CD14-positive monocyte (primary cell): ENCODE data around the gene SHCBP1L. TPM values are rescaled to one million over a fixed set of nuclear protein-coding genes. Genes with fewer than 3 reads are reported as not detected.

Source experiments
- DNase-seq, 3 donors: peaks; one replicate each; pipeline ENCODE4 v3.0.0-alpha.2; 2011 to 2022
- H2AFZ ChIP-seq: 2 replicates; pipeline ENCODE4 v1.6.0; 2012; ENCODE audit warnings: mild to moderate bottlenecking, low read depth, low read length, inconsistent platforms; ENCODE audit not compliant: insufficient read depth, poor library complexity, severe bottlenecking
- H3K27ac ChIP-seq, 2 donors: 1 replicate in 1 of 2; 2 replicates in 1 of 2; pipeline ENCODE4 v1.5.1; 2012 to 2013; ENCODE audit warnings: low read length in 2 of 2, control low read depth in 1 of 2, inconsistent platforms in 1 of 2, low read depth in 1 of 2, mild to moderate bottlenecking in 1 of 2
- H3K27me3 ChIP-seq, 2 donors: one replicate each; pipeline versions ENCODE4 v1.6.0 to v1.6.1; 2011 to 2013; ENCODE audit warnings: low read length in 2 of 2; ENCODE audit not compliant: control insufficient read depth in 2 of 2, insufficient read depth in 2 of 2
- H3K36me3 ChIP-seq, 2 donors: replicated peaks in 1 of 2; 1 replicate in 1 of 2; 2 replicates in 1 of 2; pipeline versions ENCODE4 v1.5.1 to v1.6.1; 2012 to 2013; ENCODE audit warnings: low read length in 2 of 2, control low read depth in 1 of 2, inconsistent platforms in 1 of 2, mild to moderate bottlenecking in 1 of 2; ENCODE audit not compliant: insufficient read depth in 2 of 2, control insufficient read depth in 1 of 2
- H3K4me1 ChIP-seq, 2 donors: 1 replicate in 1 of 2; 2 replicates in 1 of 2; pipeline versions ENCODE4 v1.5.1 to v1.6.1; 2012 to 2013; ENCODE audit warnings: low read length in 2 of 2, control low read depth in 1 of 2, inconsistent platforms in 1 of 2, mild to moderate bottlenecking in 1 of 2, moderate library complexity in 1 of 2; ENCODE audit not compliant: insufficient read depth in 2 of 2, control insufficient read depth in 1 of 2
- H3K4me2 ChIP-seq: replicated peaks from 2 replicates; pipeline ENCODE3; 2012; ENCODE audit warnings: low read length, moderate library complexity, mild to moderate bottlenecking; ENCODE audit not compliant: poor library complexity, severe bottlenecking; ENCODE audit errors: extremely low read depth
- H3K4me3 ChIP-seq, 3 experiments: fragments of 200-600 bp in 1 of 3; sonication (generic) in 1 of 3; replicated peaks in 1 of 3; 1 replicate in 2 of 3; 2 replicates in 1 of 3; pipeline ENCODE4 v1.5.1; 2011 to 2013; ENCODE audit warnings: low read length in 3 of 3, mild to moderate bottlenecking in 3 of 3, control low read depth in 2 of 3, low read depth in 2 of 3, inconsistent platforms in 1 of 3, moderate library complexity in 1 of 3
- H3K79me2 ChIP-seq: 2 replicates; pipeline ENCODE4 v1.6.0; 2012; ENCODE audit warnings: mild to moderate bottlenecking, control low read depth, inconsistent platforms, low read length, moderate library complexity; ENCODE audit not compliant: insufficient read depth
- H3K9ac ChIP-seq: 2 replicates; pipeline ENCODE4 v1.6.0; 2017; ENCODE audit warnings: low read length, mild to moderate bottlenecking; ENCODE audit not compliant: insufficient read depth, poor library complexity, severe bottlenecking
- H3K9me3 ChIP-seq, 2 donors: replicated peaks in 1 of 2; 1 replicate in 1 of 2; 2 replicates in 1 of 2; pipeline versions ENCODE4 v1.5.1 to v1.6.1; 2012 to 2013; ENCODE audit warnings: low read length in 2 of 2, control low read depth in 1 of 2; ENCODE audit not compliant: control insufficient read depth in 1 of 2, insufficient read depth in 1 of 2
- H4K20me1 ChIP-seq: 2 replicates; pipeline ENCODE4 v1.6.0; 2012; ENCODE audit warnings: mild to moderate bottlenecking, low read length, control low read depth, moderate library complexity; ENCODE audit not compliant: insufficient read depth
- H3K27ac Mint-ChIP-seq, 7 donors: one replicate each; pipeline ENCODE4 v1.8.0; 2020; ENCODE audit warnings: mild to moderate bottlenecking in 7 of 7, mixed read lengths in 7 of 7, moderate library complexity in 6 of 7, inconsistent platforms in 2 of 7
- H3K27me3 Mint-ChIP-seq, 3 donors: one replicate each; pipeline ENCODE4 v1.8.0; 2021 to 2022; ENCODE audit warnings: low read depth in 3 of 3, mild to moderate bottlenecking in 3 of 3, mixed read lengths in 3 of 3, moderate library complexity in 3 of 3, inconsistent platforms in 1 of 3
- H3K36me3 Mint-ChIP-seq, 2 donors: one replicate each; pipeline ENCODE4 v1.8.0; 2020; ENCODE audit warnings: mixed read lengths in 2 of 2, inconsistent platforms in 1 of 2, mild to moderate bottlenecking in 1 of 2
- H3K4me1 Mint-ChIP-seq: one replicate; pipeline ENCODE4 v1.8.0; 2020; ENCODE audit warnings: mild to moderate bottlenecking, mixed read lengths
- H3K4me3 Mint-ChIP-seq, 2 donors: one replicate each; pipeline ENCODE4 v1.8.0; 2020; ENCODE audit warnings: mild to moderate bottlenecking in 2 of 2, mixed read lengths in 2 of 2, moderate library complexity in 1 of 2
- H3K9me3 Mint-ChIP-seq, 7 donors: one replicate each; pipeline ENCODE4 v1.8.0; 2020 to 2022; ENCODE audit warnings: mixed read lengths in 7 of 7, mild to moderate bottlenecking in 6 of 7, moderate library complexity in 6 of 7, inconsistent platforms in 2 of 7
- WGBS: methylation state at CpG from one replicate; pipeline ENCODE4 v1.1.5; 2013; ENCODE audit warnings: missing lambda C conversion rate; ENCODE audit not compliant: insufficient coverage; 5-methylcytosine and 5-hydroxymethylcytosine counted together
- intact Hi-C, 2 donors: fragments of 100-400 bp; cut with micrococcal nuclease; formaldehyde crosslinking; loops; one replicate each; pipeline versions ENCODE4 v1.15.0 to v1.15.1; 2023
- polyA plus RNA-seq, 3 donors: library from polyadenylated mRNA; depleted of rRNA in 1 of 3; unstranded in 2 of 3; stranded (reverse) in 1 of 3; fragments of 300-500 nt in 2 of 3; fragments of >200 nt in 1 of 3; fragmentation: Illumina TruSeq in 2 of 3; gene quantifications; 1 replicate in 2 of 3; 2 replicates in 1 of 3; pipeline ENCODE4 v1.2.3, GENCODE V29; 2012 to 2021
- TF ChIP-seq, protein P1 (sequence below): fragments of 200-600 bp; IDR thresholded peaks from one replicate; pipeline ENCODE4 v1.8.0; 2022; ENCODE audit warnings: antibody characterized with exemption, mild to moderate bottlenecking

Gene SHCBP1L
- polyA plus RNA-seq, 3 donors: not detected

DNA sequence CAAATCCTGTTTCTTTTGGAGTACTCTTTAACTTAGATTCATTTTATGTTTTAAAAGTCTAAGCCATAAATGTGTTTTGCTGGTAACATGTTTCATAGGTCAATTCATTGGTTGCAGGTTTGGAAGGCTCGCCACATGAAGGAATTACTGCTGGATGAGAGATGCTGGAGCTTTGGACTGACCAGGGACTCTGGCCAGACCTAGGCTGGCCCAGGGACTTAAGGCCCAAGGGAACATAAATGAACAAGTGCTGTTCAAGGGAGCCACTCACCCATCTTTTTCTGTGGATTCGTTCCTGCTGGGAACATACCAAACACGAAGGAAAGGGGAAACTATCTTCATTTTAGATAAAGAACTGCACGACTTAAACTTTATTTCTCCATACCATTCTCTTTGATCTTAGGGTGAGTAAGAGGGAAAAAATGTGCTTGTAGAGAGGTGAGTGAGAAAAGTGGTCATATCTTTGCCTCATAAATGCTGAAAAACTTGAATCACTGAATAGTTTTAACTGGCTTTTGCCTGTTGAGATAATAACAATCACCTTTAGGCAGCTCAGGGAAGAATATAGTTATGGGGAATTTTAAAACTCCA, 15.3 kb upstream of the SHCBP1L start:
- no peaks in the 10 kb centered on the region for H3K79me2 ChIP-seq
- 33% methylated on average over 1 of the region's 4 CpGs for WGBS
- no peak overlapping the region for H2AFZ ChIP-seq
- no peak overlapping the region for H3K4me2 ChIP-seq
- no peak for DNase-seq
- TF ChIP-seq, protein P1, sequence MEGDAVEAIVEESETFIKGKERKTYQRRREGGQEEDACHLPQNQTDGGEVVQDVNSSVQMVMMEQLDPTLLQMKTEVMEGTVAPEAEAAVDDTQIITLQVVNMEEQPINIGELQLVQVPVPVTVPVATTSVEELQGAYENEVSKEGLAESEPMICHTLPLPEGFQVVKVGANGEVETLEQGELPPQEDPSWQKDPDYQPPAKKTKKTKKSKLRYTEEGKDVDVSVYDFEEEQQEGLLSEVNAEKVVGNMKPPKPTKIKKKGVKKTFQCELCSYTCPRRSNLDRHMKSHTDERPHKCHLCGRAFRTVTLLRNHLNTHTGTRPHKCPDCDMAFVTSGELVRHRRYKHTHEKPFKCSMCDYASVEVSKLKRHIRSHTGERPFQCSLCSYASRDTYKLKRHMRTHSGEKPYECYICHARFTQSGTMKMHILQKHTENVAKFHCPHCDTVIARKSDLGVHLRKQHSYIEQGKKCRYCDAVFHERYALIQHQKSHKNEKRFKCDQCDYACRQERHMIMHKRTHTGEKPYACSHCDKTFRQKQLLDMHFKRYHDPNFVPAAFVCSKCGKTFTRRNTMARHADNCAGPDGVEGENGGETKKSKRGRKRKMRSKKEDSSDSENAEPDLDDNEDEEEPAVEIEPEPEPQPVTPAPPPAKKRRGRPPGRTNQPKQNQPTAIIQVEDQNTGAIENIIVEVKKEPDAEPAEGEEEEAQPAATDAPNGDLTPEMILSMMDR: no peak
- no peaks in the 10 kb centered on the region for H3K9me3 ChIP-seq
- no peaks in the 10 kb centered on the region for H3K36me3 Mint-ChIP-seq
- no peak overlapping the region for H3K4me3 Mint-ChIP-seq
- H3K4me1 Mint-ChIP-seq: no peaks in the 10 kb centered on the region
- intact Hi-C loops: loop anchor here in 1 of 2 donors (10.0 kb wide), 1 partner anchor 267 kb away; no protein-coding TSS in a partner anchor
- no peaks in the 10 kb centered on the region for H4K20me1 ChIP-seq
- no peaks in the 10 kb centered on the region for H3K4me1 ChIP-seq
- H3K27me3 Mint-ChIP-seq: peaks cover 0 to 9% (median 6%) of the 10 kb centered on the region in 3 donors
- no peak overlapping the region for H3K4me3 ChIP-seq
- no peak overlapping the region for H3K27ac ChIP-seq
- H3K27ac Mint-ChIP-seq: no peak overlapping the region
- H3K9ac ChIP-seq: no peak overlapping the region
- no peaks in the 10 kb centered on the region for H3K27me3 ChIP-seq
- H3K36me3 ChIP-seq: no peaks in the 10 kb centered on the region
- H3K9me3 Mint-ChIP-seq: no peaks in the 10 kb centered on the region

DNA sequence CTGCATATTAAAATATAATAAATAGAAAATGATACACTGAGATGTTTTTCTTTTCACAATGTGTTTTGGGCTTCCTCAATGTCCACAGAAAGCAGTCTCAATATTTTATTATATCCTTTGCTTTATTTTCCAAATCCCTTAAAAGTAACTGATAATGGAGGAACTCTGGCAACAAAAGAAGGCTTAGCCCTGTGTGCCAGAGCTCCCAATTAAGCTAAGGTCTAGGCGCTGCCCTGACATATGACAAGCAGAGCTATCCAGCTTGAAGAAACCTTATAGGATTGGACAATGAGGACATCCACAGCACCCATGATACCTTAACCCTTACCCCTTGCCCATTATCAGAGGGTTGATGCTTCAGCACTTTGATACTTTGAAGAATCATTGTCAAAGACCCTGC, 12.9 kb upstream of the SHCBP1L start:
- Histone ChIP-seq H3K27ac (no peak overlapping the region), H2AFZ (no peak overlapping the region), H3K4me1 (peaks cover 0 to 5% of the 10 kb centered on the region in 2 donors), H3K27me3 (no peaks in the 10 kb centered on the region), H3K9ac (no peak overlapping the region), H3K4me2 (no peak overlapping the region), H3K36me3 (no peaks in the 10 kb centered on the region), H3K9me3 (no peaks in the 10 kb centered on the region), H3K4me3 (no peak overlapping the region), H4K20me1 (no peaks in the 10 kb centered on the region), H3K79me2 (no peaks in the 10 kb centered on the region)
- TF ChIP-seq, protein P1: no peak
- DNase-seq: no peak
- Mint-ChIP-seq H3K36me3 (no peaks in the 10 kb centered on the region), H3K4me3 (no peak overlapping the region), H3K27me3 (peaks cover 0 to 7% (median 6%) of the 10 kb centered on the region in 3 donors), H3K4me1 (peaks cover 6% of the 10 kb centered on the region), H3K9me3 (no peaks in the 10 kb centered on the region), H3K27ac (no peak overlapping the region)
- intact Hi-C loops: loop anchor here in 1 of 2 donors (10.0 kb wide), 1 partner anchor 269 kb away; no protein-coding TSS in a partner anchor
- 71% methylated on average over 1 of the region's 1 CpG for WGBS
